Superior temporal gyrus (tissue), 1 donor: ENCODE results near the gene AACS.
"Not testable (repeated sequence)": the region's sequence is repeated elsewhere in the genome, so short reads cannot be mapped to it uniquely, and the experiment has no call there.

Experiments used
- DNase-seq: peaks from one replicate; pipeline ENCODE4 v3.0.0-alpha.2; 2016; ENCODE audit errors: extremely low spot score

Gene AACS

DNA sequence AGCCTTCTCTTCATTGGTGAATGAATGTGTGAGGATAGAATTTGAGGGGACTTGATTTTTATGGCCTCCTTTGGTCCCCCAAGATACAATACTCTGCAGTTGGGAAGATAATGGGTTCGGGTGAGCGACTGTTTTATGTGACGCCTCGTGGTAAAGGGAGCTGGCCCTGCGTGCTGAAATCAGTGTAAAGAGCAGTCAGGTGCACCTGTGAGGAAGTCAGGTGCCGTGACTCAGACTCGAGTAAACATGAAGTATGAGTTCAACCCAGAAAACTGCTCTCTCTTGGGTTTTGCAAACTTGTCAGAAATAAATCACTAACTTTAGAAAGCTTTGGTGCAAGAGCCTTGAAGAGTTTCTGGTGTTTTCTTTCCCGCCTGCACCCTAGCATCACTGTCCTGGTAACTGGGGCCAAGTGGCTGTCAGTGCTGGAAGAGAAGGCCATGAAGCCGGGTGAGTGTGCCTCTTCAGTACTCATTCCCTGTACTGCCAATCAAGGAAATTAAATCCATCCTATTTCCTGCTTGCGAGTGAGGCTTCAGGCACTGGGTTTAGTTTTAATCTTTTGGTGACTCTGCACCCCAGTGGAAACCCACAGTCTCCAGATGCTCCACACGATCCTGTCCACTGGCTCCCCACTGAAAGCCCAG is 59.2 kb downstream of the AACS start:
- DNase-seq, result no peak

DNA sequence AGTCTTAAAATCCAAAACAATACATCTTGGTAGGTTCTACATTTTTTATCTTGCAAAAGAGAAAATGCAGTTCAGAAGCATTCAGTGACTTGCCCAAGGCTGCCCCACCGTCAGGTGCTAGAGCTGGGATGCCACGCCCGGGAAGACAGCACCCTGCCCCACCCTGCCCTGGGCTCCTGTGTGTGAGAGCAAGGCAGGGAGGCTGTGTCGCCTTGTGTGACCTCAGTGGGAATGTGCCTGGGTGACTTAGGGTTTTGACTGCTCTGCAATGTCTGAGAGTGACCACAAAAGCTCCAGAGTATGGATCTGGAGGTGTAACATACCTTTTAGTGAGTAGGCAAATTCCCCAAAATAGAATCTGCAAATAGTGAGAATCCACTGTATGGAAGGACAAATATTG is 60.0 kb downstream of the AACS start:
- no peak for DNase-seq

DNA sequence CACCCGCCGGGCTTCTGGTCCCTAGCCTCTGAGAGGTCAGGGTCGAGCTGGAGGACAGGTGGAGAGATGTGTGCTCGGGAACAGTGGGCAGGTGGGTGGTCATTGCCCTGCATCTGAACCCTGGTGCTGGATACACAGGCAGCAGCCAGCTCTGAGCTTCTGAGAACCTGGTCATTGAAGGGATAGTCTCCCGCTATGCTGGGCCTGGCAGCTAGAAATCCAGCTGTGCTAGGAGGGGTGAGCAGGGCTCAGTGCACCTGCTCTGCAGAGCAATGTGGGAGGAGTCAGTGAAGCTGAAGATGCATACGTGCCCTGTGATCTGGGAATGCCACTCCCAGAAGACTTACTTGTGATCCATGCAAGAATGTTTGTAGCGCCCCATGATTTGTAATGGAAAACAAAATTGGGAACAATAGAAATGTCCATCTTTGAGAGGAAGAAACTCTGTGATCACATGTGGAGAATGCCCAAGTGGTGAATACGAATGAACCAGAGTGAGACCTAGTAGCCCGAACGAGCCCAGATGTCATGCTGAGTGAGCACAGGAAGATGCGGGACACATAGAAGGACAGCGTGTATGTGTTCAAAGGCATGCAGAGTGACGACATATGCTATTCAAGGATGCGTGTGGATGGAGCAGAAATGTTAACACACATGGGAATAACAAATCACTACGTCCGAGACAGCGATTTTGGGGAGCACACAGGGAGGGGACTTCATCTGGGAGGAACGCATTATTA is 63.4 kb downstream of the AACS start:
- peak; percentile 44 for DNase-seq

DNA sequence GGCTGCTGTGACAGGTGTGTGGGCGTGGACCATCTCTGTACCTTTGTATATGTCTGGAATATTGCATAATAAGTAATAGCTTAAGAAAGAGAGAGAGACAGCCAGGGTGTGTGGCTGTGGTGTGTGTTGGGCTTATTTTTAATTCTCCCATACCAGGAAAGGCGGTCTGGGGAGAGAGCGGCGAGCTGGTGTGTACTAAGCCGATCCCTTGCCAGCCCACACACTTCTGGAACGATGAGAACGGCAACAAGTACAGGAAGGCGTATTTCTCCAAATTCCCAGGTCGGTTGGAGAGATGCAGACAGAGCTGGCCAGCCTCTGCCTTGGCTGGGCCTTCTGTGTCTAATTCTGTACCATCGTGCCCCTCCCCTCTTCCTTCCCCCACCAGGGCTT is 63.9 kb downstream of the AACS start:
- peak; percentile 64 for DNase-seq

DNA sequence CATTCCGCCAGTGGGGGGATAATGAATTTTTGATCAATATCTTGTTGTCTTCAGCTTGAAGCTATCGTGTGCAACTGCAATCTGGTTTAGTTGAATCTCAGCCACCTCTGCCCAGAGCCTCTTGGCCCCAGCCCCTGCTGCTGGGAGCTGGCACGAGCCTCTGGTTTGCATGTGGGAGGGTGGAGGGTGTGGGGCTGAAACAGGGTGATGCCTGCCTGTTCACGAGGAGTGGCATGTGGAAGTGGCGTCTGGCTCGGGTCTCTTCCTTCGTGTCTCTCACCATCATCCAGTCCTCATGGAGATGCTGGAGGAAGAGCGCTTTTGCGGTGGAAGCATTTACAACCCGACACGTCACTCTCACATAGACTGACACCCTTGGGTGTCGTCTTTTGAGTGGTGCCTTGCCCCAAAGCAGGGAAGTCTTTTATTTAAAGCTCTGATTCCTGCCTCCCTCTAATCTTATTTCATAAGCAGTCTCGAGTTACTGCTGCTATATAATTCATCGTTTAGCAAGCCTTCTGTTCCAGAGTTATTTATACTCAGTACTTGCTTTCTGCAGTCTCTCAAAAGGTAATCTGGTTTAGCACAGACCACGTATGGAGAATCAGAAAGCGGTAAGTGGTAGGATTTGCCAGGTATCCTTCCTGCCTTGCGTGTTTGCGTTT is 64.5 kb downstream of the AACS start:
- DNase-seq, result peak; percentile 69

DNA sequence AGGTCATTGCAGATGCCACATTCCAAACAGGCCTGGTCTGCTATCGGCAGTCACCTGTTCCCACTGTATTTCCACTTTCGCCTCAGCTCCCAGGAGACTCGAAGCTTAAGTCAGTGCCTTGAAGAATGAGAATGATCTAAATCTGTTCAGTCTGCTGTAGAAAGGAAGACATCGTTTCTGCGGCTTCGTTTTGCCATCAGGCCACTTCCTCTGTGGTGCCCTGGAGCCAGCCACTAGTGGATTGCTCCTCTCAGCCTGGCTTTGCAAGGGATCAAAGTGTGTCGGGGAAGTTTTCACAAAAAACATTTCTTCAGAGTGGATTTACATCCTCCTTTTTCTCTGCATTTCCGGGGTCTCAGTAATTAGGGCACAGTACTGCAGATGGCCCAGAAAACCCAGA is 66.7 kb downstream of the AACS start:
- DNase-seq, result no peak

DNA sequence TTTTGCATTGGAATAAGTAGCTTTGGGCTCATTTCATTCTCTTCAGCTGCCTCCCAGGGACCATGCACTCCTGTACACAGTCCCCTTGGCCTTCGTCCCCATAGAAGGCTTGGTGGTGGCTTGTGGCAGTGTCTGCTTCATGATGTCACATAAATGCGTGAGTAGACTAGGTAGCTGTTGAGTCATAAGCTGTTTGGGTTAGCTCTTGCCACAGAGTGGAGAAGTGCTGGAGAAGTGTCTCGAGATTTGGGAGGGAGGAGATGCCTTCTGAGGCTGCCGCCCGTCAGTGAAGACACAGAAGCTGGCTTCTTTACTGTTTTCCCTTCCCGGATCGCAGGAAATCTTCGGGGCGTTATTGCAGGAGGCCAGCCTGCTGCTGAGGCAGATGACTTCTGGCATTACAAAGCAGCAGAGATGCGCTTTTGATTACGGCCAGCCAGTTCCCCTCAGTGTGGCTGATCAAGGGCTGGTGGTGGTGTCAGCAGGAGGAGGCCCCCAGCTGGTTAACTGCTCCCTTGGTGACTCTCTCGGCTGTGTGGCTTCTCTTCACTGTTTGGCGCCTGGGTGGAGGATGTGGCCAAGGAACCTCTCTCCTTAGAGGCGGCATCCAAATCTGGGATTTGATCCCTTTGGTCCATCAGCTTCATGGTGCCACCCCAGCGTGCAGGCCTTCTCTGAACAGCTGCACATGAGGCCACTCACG is 67.6 kb downstream of the AACS start:
- no peak for DNase-seq

DNA sequence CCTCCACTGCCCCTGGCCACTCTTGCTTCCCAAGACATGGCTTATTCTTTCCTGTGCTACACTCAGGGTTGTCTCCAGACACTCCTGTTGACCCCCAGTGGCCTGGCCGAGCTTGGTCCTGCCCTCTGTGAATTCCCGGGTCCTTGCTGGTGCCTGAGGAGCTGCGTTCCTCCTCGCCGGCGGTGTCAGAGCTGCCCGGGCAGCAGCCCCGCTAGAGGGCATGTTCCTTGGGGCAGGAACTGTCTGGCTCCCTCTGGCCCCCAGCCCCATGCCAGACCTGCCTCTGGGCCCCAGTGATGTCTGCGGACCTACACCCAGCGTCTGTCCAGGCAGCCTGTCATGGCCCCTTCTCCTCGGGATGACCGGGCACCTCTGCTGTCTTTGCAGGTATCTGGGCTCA is 68.4 kb downstream of the AACS start:
- no peak for DNase-seq

DNA sequence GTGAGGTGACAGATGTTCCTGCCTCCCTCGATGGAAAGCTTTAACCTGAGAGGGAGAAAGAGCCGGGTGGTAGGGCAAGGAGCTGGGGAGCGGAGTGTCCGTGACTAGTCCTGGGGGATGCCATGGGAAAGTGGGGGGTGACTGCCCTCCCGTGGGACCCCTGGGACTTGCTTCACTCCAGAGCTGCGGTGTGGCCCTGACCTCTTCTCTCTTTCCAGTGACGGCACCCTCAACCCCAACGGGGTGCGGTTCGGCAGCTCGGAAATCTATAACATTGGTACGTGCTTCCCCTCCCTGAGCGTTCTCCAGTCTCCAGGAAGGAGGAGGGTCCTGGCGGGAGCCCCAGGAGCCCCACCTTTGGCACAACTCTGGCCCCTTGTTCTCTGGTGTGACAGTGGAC is 69.3 kb downstream of the AACS start:
- DNase-seq, result no peak

DNA sequence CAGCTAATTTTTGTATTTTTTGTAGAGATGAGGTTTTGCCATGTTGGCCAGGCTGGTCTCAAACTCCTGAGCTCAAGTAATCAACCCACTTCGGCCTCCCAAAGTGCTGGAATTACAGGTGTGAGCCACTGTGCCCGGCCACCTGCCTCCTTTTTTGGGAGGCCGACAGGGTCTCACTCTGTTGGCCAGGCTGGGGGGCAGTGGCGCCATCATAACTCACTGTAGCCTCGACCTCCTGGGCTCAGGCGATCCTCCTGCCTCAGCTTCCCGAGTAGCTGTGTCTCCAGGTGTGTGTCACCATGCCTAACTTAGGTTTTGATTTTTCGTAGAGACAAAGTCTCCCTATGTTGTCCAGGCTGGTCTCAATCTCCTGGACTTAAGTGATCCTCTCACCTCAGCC is 70.7 kb downstream of the AACS start:
- DNase-seq, result no peak

DNA sequence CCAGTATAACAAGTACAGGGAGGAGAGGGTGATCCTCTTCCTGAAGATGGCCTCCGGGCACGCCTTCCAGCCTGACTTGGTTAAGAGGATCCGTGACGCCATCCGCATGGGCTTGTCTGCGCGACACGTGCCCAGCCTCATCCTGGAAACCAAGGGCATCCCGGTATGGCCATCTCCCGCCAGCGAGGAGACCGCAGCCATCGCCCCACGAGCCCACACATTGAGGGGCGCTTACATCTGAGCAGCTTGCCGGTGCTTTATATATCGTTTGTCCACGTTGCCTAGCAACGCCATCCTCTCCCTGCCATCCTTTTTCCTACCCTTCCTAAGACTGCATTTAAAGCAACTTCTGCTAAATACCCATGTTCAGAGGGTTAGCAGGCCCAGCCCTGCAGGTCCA is 71.5 kb downstream of the AACS start:
- peak; percentile 32 for DNase-seq

DNA sequence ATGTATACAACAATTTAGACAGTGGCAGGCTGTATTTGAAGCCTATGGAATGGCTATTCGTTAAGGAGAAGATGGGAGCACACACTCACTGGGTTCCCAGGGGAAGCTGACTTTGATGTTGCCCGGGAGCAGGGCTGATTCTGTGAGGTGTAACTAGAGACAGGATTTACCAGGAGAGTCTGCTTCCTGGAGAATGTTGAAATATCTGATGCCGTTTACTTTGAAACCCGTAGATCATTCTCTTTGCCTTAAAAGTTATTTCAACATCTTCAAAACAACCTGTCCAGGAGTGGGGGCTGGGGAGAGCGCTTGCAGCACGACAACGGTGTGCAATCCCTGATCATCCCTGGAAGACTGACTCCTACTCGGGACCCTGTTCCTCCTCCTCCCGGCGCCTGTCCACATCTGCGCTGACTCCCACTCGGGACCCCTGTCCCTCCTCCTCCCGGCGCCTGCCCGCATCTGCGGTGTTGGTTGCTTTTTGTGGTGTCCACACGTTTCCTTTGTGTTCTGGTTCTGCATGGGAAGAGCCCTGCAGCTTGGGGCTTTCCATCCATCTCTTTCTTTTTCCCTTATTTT is 72.6 kb downstream of the AACS start:
- DNase-seq, result no peak

DNA sequence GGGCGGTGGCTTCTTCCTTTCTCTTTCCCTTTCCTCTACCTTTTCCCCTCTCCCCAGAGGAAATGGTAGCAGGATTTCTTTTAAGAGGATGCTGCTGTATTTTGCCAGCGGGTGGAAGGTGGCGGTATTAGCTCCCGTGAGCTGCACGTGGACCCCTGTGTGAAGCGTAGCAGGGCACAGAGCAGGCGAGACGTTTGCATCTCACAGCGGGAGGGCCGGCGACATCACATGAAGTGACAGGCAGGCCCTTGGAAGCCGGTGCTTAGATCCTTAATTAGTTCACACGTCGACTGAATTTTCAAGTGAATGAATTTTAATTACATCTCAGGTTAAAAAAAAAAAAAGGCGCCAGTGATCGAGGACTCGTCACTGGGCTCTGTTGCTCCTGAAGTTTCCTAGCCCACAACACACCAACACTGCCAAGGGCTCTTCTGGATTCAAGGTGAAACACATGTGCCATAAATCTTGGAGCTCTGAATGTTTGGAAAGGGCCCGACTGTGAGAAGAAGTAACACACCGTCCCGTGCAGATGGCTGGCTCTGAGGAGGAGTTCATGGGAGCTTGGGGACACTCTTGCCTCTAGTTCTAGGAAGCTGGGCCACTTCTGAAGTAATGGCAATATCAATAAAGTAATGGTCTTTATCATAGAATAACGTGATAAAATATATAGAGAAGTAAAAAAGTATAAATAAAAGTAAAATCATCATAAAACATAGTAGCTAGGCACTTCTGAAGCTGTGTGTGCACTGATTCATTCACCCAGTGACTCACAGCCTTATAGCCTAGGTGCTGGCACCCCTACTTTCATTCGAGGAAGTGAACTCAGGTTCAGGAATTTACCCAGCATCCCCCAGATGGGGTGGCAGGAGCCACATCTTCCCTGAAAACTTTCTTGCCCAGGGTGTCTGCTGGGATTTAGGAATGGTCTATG is 75.3 kb downstream of the AACS start:
- no peak for DNase-seq

DNA sequence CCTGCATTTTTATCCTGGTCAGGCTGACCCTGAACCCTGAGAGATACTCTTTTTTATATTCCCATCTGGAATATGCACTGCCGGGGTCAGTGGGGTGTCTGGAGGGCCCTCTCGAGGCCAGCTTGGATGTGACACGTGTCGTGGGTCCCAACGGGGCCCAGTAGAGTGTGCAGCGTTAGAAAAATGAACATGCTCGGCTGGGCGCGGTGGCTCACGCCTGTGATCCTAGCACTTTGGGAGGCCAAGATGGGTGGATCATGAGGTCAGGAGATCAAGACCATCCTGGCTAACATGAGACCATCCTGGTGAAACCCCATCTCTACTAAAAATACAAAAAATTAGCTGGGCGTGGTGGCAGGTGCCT is 76.0 kb downstream of the AACS start:
- DNase-seq, result not testable (repeated sequence)

DNA sequence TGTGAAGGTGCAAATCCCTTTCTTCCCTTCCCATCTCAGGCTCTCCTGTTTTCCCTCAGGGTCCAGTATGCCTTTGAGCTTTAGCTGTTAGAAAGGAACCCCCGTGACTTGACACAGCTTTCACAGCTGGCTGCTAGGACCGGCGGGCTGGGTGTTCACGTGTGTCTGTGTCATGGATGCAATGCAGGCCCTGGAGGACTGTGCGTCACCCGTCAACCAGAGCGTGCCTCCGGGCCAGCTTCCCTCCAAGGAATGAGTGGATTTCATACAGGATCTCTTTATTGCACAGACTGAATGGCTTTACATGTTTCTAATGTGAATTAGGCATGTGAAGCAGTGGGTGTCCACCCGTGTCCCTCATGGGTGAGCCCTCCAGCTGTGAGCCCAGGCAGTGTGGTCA is 77.4 kb downstream of the AACS start:
- no peak for DNase-seq

DNA sequence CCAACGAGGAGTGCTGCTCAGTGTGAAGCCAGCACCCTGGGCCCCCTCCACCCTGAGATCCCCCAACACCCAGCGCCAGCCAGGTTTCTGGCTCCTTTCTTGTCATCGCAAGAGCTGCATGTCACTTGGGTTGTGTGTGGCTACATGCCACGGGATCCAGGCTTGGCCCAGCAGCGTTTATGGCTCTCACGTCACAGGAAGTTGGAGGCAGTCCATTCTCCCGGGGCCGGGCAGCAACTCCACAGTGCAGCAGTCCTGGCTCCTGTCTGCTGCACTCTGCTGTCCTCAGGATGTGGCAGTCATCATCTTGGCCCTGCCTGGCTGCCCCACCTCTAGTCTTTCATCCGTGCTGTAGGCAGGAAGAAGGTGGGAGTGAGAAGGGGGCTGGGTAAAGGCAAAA is 78.3 kb downstream of the AACS start:
- no peak for DNase-seq

DNA sequence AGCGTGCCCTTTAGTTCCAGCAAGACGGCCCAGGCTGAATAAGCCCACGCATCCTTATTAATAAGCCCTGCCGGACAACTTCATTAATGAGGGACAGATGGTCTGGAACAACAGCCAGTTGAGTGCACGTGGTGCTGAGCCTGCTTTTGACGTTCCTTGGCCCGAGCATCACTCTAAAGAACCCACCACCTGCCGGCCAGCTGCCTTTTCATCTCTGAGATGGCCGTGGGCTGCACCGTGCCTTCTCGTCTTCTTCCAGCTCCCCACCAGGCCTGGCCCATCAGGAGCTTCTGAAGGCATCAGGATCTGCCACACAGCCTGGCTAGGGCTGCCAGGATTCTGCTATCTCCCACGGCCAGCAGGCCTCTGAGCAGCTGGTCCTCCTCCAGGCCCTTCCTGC is 80.0 kb downstream of the AACS start:
- DNase-seq, result no peak

DNA sequence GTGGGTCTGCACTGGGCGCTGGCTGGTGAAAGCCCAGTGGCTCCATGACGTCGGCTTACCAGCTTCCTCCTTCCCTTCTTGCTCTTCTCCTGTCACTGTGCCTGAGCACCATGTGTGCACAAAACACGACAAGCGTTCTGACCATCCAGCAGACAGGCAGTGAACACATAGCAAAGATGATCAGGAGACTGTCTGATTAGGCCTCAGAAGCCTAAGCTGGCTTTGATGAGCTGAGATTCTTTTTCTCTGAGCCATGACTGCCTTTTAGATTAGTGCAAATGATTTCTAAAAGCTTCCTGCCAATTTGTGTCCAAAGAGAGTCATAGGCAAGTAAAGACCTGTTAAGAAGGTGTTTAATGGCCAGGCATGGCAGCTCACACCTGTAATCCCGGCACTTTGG is 83.1 kb downstream of the AACS start:
- DNase-seq, result no peak

DNA sequence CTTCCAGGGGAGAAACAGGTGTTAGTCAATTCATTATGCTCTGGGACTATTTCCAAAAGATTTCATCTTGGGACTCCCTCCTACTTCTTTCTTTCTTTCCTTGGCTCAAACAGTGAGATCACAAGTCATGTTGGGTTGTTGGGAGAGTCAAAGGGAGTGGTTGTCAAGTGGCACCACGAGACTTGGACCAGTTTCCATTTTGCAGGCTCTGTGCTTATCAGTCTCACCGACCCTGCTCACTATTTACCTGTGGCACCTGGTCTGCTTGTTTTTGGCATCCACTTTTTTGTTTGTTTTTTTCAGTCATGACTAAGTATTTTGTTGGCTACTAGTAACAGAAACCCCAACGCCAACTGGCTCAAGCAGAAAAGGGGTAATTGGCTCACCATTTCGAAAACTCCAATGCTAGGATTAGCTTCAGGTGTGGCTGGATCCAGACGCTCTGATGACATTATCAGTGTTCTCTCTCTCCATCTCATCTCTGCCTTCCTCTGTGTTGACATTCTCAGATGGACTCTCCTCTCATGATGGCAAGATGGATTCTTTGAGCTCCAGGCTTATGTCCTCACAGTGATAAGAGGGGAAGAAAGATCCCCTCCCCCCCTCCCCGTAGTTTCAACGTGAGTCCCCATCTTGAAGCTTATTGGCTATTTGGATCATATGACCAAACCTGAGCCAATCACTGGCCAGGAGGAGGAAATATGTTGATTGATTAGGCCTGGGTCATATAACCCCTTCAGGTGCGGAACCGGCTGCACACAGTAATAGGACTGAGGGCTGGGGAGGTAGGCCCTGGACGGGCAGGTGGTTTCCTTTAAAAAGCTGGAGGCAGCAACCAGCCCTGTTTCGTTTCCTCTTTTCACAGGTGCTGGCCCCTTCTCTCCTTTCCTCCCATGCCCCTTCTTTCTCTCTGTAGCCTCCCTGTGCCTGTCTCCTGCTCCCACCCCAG is 84.2 kb downstream of the AACS start:
- no peak for DNase-seq

DNA sequence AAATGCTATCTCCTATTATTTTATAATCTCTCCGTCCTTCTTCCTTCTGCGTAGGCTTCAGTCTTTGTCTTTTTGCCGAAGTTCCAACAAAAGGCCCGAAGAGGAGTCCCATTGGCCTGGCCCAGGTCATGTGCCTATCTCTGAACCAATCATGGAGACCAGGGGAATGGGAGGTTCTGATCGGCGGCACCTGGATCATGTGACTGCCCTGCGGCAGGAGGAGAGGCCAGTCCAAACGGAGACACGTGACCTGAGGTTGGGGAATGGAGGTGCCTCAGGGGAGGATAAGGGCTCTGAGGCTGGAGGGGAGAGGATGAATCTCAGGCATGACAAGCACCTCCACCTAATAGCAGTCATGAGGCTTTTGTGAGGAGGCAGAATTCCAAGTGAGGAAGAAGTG is 86.0 kb downstream of the AACS start:
- DNase-seq, result no peak
